ENCODE results near the gene LRRC26. TPM values are rescaled to one million over a fixed set of nuclear protein-coding genes. Genes with fewer than 3 reads are reported as not detected.

Gene LRRC26
- total and polyA plus RNA-seq, 2 of the 13 experiments (the other 11 are each of a cell fraction or from before 2014, with no cell fraction given), result not detected

- TF ChIP-seq, protein P1, sequence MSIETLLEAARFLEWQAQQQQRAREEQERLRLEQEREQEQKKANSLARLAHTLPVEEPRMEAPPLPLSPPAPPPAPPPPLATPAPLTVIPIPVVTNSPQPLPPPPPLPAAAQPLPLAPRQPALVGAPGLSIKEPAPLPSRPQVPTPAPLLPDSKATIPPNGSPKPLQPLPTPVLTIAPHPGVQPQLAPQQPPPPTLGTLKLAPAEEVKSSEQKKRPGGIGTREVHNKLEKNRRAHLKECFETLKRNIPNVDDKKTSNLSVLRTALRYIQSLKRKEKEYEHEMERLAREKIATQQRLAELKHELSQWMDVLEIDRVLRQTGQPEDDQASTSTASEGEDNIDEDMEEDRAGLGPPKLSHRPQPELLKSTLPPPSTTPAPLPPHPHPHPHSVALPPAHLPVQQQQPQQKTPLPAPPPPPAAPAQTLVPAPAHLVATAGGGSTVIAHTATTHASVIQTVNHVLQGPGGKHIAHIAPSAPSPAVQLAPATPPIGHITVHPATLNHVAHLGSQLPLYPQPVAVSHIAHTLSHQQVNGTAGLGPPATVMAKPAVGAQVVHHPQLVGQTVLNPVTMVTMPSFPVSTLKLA (IDR thresholded peaks at IDR 0.05), result no peak
- TF ChIP-seq SRF (IDR thresholded peaks at IDR 0.05; ENCODE audit: low read depth, low read length) (0 out of 2 replicates have a peak, but pooled peaks have one; percentile 17), PHF21A (CRISPR knock-in tag; IDR thresholded peaks at IDR 0.05) (peak; percentile 58; the same call in 1 of the 2 replicates), ZNF781 (CRISPR knock-in tag; IDR thresholded peaks at IDR 0.05; ENCODE audit: borderline replicate concordance, not compliant biosample characterization) (peak; percentile 18), GATAD2A (CRISPR knock-in tag; IDR thresholded peaks at IDR 0.05) (peak; percentile 5; the same call in 1 of the 2 replicates), TIGD3 (CRISPR knock-in tag; IDR thresholded peaks at IDR 0.05; ENCODE audit: borderline replicate concordance) (0 out of 2 replicates have a peak, but pooled peaks have one; percentile 45), ZMYM2 (CRISPR knock-in tag; IDR thresholded peaks at IDR 0.05) (no peak), BCL3 (CRISPR knock-in tag; IDR thresholded peaks at IDR 0.05) (0 out of 2 replicates have a peak, but pooled peaks have one; percentile 44)
- TF ChIP-seq, protein P2, sequence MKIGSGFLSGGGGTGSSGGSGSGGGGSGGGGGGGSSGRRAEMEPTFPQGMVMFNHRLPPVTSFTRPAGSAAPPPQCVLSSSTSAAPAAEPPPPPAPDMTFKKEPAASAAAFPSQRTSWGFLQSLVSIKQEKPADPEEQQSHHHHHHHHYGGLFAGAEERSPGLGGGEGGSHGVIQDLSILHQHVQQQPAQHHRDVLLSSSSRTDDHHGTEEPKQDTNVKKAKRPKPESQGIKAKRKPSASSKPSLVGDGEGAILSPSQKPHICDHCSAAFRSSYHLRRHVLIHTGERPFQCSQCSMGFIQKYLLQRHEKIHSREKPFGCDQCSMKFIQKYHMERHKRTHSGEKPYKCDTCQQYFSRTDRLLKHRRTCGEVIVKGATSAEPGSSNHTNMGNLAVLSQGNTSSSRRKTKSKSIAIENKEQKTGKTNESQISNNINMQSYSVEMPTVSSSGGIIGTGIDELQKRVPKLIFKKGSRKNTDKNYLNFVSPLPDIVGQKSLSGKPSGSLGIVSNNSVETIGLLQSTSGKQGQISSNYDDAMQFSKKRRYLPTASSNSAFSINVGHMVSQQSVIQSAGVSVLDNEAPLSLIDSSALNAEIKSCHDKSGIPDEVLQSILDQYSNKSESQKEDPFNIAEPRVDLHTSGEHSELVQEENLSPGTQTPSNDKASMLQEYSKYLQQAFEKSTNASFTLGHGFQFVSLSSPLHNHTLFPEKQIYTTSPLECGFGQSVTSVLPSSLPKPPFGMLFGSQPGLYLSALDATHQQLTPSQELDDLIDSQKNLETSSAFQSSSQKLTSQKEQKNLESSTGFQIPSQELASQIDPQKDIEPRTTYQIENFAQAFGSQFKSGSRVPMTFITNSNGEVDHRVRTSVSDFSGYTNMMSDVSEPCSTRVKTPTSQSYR (CRISPR knock-in tag; IDR thresholded peaks at IDR 0.05; ENCODE audit: borderline replicate concordance), result 0 out of 2 replicates have a peak, but pooled peaks have one; percentile 32
- TF ChIP-seq, protein P3, sequence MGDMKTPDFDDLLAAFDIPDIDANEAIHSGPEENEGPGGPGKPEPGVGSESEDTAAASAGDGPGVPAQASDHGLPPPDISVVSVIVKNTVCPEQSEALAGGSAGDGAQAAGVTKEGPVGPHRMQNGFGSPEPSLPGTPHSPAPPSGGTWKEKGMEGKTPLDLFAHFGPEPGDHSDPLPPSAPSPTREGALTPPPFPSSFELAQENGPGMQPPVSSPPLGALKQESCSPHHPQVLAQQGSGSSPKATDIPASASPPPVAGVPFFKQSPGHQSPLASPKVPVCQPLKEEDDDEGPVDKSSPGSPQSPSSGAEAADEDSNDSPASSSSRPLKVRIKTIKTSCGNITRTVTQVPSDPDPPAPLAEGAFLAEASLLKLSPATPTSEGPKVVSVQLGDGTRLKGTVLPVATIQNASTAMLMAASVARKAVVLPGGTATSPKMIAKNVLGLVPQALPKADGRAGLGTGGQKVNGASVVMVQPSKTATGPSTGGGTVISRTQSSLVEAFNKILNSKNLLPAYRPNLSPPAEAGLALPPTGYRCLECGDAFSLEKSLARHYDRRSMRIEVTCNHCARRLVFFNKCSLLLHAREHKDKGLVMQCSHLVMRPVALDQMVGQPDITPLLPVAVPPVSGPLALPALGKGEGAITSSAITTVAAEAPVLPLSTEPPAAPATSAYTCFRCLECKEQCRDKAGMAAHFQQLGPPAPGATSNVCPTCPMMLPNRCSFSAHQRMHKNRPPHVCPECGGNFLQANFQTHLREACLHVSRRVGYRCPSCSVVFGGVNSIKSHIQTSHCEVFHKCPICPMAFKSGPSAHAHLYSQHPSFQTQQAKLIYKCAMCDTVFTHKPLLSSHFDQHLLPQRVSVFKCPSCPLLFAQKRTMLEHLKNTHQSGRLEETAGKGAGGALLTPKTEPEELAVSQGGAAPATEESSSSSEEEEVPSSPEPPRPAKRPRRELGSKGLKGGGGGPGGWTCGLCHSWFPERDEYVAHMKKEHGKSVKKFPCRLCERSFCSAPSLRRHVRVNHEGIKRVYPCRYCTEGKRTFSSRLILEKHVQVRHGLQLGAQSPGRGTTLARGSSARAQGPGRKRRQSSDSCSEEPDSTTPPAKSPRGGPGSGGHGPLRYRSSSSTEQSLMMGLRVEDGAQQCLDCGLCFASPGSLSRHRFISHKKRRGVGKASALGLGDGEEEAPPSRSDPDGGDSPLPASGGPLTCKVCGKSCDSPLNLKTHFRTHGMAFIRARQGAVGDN (CRISPR knock-in tag; IDR thresholded peaks at IDR 0.05), result peak; percentile 41; the same call in 1 of the 2 replicates
- TF ChIP-seq, protein P4, sequence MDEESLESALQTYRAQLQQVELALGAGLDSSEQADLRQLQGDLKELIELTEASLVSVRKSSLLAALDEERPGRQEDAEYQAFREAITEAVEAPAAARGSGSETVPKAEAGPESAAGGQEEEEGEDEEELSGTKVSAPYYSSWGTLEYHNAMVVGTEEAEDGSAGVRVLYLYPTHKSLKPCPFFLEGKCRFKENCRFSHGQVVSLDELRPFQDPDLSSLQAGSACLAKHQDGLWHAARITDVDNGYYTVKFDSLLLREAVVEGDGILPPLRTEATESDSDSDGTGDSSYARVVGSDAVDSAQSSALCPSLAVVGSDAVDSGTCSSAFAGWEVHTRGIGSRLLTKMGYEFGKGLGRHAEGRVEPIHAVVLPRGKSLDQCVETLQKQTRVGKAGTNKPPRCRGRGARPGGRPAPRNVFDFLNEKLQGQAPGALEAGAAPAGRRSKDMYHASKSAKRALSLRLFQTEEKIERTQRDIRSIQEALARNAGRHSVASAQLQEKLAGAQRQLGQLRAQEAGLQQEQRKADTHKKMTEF (CRISPR knock-in tag; IDR thresholded peaks at IDR 0.05), result peak; percentile 20; the same call in 1 of the 2 replicates
- TF ChIP-seq, protein P5, sequence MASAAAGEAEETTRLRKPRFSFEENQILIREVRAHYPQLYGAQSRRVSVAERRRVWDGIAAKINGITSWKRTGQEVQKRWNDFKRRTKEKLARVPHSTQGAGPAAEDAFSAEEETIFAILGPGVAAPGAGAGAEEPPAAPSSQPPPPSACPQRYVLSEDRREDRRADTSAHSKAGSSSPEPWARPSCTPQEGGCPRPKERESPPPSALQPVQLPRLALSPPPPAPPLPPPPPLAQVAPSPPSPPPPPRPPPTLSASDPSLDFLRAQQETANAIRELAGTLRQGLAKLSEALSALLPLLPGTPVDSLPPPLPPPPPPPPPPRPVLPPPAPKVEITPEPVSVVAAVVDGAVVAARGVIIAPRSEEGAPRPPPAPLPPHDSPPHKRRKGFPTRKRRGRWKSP (CRISPR knock-in tag; IDR thresholded peaks at IDR 0.05), result peak; percentile 67
Observed at GRCh38 chr9:137127301-137128157, 42.3 kb downstream of the LRRC26 start (continued).

All from HepG2 (cell line).